GDM1 (cell line): ENCODE data around the gene ZMYND19.
A peak's percentile ranks its signal among the peaks of the same experiment; 100 is the strongest.
"Not testable (repeated sequence)": the region's sequence is repeated elsewhere in the genome, so short reads cannot be mapped to it uniquely, and the experiment has no call there.

Experiments used
- DNase-seq: peaks from one replicate; lab custom pipeline; 2025; lab: John Stamatoyannopoulos, UW

The ZMYND19 gene

GRCh38 chr9:137614631-137615386 lies 24.5 kb upstream of the ZMYND19 start:
- no peak for DNase-seq

- no peak for DNase-seq
Measured at GRCh38 chr9:137613738-137614523, 23.6 kb upstream of the ZMYND19 start.

GRCh38 chr9:137613259-137613658 lies 22.9 kb upstream of the ZMYND19 start:
- no peak for DNase-seq

- DNase-seq = no peak
Measured at GRCh38 chr9:137612741-137613142, 22.4 kb upstream of the ZMYND19 start.

GRCh38 chr9:137611623-137612609 lies 21.6 kb upstream of the ZMYND19 start:
- no peak for DNase-seq

GRCh38 chr9:137610944-137611343 lies 20.6 kb upstream of the ZMYND19 start:
- no peak for DNase-seq

GRCh38 chr9:137607141-137607857 lies 17.0 kb upstream of the ZMYND19 start:
- no peak for DNase-seq

GRCh38 chr9:137606734-137607138 lies 16.4 kb upstream of the ZMYND19 start:
- DNase-seq = no peak

- DNase-seq = no peak
Measured at GRCh38 chr9:137606005-137606621, 15.8 kb upstream of the ZMYND19 start.

GRCh38 chr9:137605121-137606004 lies 15.1 kb upstream of the ZMYND19 start, which contains the start of gene ARRDC1:
ARRDC1 (plus strand) TSS chr9:137605686; CDS start chr9:137605718, 32 bp downstream.
- peak; percentile 90 for DNase-seq

- DNase-seq = no peak
Measured at GRCh38 chr9:137604345-137605086, 14.2 kb upstream of the ZMYND19 start.

- no peak for DNase-seq
Measured at GRCh38 chr9:137603879-137604278, 13.6 kb upstream of the ZMYND19 start.

GRCh38 chr9:137602661-137603060 lies 12.3 kb upstream of the ZMYND19 start:
- peak; percentile 36 for DNase-seq

GRCh38 chr9:137598943-137599342 lies 8.6 kb upstream of the ZMYND19 start:
- no peak for DNase-seq

- DNase-seq = not testable (repeated sequence)
Measured at GRCh38 chr9:137596577-137596976, 6.3 kb upstream of the ZMYND19 start.

GRCh38 chr9:137593176-137593575 lies 2.9 kb upstream of the ZMYND19 start:
- DNase-seq = no peak

GRCh38 chr9:137592767-137593166 lies 2.5 kb upstream of the ZMYND19 start:
- no peak for DNase-seq

- DNase-seq = no peak
Measured at GRCh38 chr9:137590123-137590468, 216 bp downstream of the ZMYND19 start.

- no peak for DNase-seq
Measured at GRCh38 chr9:137589441-137590122, 730 bp downstream of the ZMYND19 start.
